CD4-positive, alpha-beta T cell treated with Interleukin-15 for 4 hours (primary cell): ENCODE data around the gene ZNF567.

ENCODE experiments used
- DNase-seq: peaks from one replicate; pipeline ENCODE4 v3.0.0-alpha.2; 2020; ENCODE audit warnings: low spot score

Gene ZNF567

GRCh38 chr19:36750066-36750691 is 62.8 kb downstream of the ZNF567 start:
- no peak for DNase-seq
